ENCODE measurements around the gene C4orf50. TPM values are rescaled to one million over a fixed set of nuclear protein-coding genes. Genes with fewer than 3 reads are reported as not detected.

The C4orf50 gene
- total RNA-seq, 1 donor from 2014 or later: not detected

DNA sequence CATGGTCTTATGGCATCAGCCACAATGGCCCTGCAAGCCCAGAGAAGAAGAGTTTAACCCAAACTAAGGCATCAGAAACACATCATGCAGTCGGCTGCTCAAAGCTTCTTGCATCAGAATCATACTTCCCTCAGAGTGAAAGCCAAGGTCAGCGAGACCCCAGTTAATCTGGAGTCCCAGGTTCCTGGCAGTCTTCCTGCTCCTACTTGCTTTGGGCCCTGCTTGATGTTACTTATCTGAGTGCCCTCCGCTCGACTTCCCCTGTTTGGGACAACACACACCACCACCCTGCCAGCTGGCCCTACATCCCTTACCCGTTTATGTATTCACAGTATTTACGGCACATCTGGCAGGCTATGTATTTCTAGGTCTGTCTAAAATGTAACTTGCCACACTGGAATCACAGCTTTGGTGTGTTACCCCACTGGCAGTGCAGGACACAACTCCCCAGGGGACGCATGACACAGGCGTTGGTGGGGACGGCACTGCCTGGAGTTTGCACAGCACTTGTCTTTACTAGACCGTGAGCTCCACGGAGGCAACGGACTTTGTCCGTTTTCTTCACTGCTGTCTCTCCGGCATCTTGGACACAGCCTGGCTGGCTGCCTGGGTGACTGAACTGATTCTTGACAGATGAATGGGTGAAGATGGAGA is 148.1 kb downstream of the C4orf50 start:
- no peak for TF ChIP-seq CTCF (IDR thresholded peaks at IDR 0.05)
- H3K27me3 Mint-ChIP-seq (ENCODE audit: low read depth): no peaks in the 10 kb centered on the region
- H3K9me3 Mint-ChIP-seq (ENCODE audit: low read depth): no peaks in the 10 kb centered on the region

DNA sequence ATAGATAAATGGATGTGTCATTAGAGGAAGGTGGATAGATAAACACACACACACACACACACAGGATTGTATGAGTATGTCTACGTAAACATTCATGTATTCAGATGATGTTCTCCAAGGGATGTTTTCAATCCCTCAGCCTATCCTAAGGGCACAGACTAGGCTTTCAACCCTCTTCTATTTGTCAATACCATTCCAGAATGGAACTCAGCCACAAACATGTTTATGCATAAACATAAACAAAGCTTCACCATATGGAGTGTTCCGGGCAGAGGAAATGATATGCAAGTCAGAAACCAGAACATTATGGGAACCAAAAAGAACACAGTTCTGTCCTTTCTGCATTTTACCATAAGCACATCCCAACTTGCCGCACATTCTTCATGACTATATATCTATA is 150.4 kb downstream of the C4orf50 start:
- H3K27me3 Mint-ChIP-seq (ENCODE audit: low read depth): no peaks in the 10 kb centered on the region
- H3K4me1 Mint-ChIP-seq (ENCODE audit: low read depth): peaks cover 15% of the 10 kb centered on the region
- no peak for TF ChIP-seq CTCF (IDR thresholded peaks at IDR 0.05)

More for the DNA sequence above, 148.1 kb downstream of the C4orf50 start:
- Mint-ChIP-seq H3K4me3 (ENCODE audit: unreplicated experiment) (no peak overlapping the region), H3K27ac (ENCODE audit: unreplicated experiment) (no peak overlapping the region), H3K4me1 (ENCODE audit: low read depth) (peaks cover 17% of the 10 kb centered on the region), H3K36me3 (ENCODE audit: low read depth) (peaks cover 8% of the 10 kb centered on the region)
- no peak for DNase-seq (ENCODE audit: low spot score)

GRCh38 chr4:5866841-5867813 is 151.1 kb downstream of the C4orf50 start:
- H3K36me3 Mint-ChIP-seq (ENCODE audit: low read depth): peaks cover 8% of the 10 kb centered on the region
- H3K4me1 Mint-ChIP-seq (ENCODE audit: low read depth): peaks cover 15% of the 10 kb centered on the region

More for the DNA sequence above, 150.4 kb downstream of the C4orf50 start:
- Mint-ChIP-seq H3K36me3 (ENCODE audit: low read depth) (peaks cover 8% of the 10 kb centered on the region), H3K9me3 (ENCODE audit: low read depth) (no peaks in the 10 kb centered on the region), H3K4me3 (ENCODE audit: unreplicated experiment) (no peak overlapping the region), H3K27ac (ENCODE audit: unreplicated experiment) (no peak overlapping the region)
- DNase-seq (ENCODE audit: low spot score): no peak

DNA sequence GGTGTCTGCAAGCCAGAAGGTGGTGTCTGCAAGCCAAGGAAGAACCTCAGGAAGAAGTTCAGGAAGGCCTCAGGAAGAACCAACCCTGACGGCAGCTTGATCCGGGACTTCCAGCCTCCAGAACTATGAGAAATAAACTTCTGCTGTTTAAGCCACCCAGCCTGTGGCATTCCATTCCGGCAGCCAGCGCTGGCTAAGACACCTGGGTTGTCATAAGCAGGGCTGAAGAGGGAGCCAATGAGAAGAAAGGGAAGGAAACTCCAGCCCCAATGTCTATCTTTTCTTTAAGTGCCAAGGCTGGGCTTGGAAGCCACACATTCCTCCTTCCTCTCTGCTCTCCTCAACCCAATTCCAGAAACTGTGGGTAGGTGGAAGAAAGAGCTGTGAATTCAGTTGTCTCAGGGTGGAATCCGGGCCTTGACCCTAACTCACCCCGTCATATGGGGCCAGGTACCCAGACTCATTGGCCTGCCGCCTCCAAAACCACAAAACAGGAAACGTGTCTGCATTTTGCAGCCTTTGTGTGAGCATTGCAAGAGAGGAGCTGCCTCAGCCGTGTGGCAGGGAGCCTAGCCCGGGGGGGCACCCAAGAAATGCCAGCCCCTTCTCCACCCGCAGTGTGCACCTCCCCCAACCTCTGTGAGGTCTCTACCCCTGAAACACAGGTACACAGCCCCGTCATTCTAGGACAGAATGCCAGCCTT is 152.2 kb downstream of the C4orf50 start:
- no peak overlapping the region for H3K27ac Mint-ChIP-seq (ENCODE audit: unreplicated experiment)
- no peak for DNase-seq (ENCODE audit: low spot score)
- H3K9me3 Mint-ChIP-seq (ENCODE audit: low read depth): no peaks in the 10 kb centered on the region
- H3K4me1 Mint-ChIP-seq (ENCODE audit: low read depth): peaks cover 15% of the 10 kb centered on the region
- H3K27me3 Mint-ChIP-seq (ENCODE audit: low read depth): no peaks in the 10 kb centered on the region
- H3K36me3 Mint-ChIP-seq (ENCODE audit: low read depth): peaks cover 8% of the 10 kb centered on the region
- TF ChIP-seq CTCF (IDR thresholded peaks at IDR 0.05): no peak
- H3K4me3 Mint-ChIP-seq (ENCODE audit: unreplicated experiment): no peak overlapping the region

More at GRCh38 chr4:5866841-5867813, 151.1 kb downstream of the C4orf50 start:
- Mint-ChIP-seq H3K27me3 (ENCODE audit: low read depth) (no peaks in the 10 kb centered on the region), H3K9me3 (ENCODE audit: low read depth) (no peaks in the 10 kb centered on the region), H3K4me3 (ENCODE audit: unreplicated experiment) (no peak overlapping the region), H3K27ac (ENCODE audit: unreplicated experiment) (no peak overlapping the region)
- no peak for DNase-seq (ENCODE audit: low spot score)
- TF ChIP-seq CTCF (IDR thresholded peaks at IDR 0.05): no peak

Measured in chondrocyte (in vitro differentiated cells).